ENCODE data around the gene ADH1B. TPM values are rescaled to one million over a fixed set of nuclear protein-coding genes. Genes with fewer than 3 reads are reported as not detected.

Gene ADH1B
- total and polyA plus RNA-seq, 10 of the 15 experiments (the other 5 are each of a cell fraction or from before 2014, with no cell fraction given): 1.3 TPM; not detected in 9

DNA sequence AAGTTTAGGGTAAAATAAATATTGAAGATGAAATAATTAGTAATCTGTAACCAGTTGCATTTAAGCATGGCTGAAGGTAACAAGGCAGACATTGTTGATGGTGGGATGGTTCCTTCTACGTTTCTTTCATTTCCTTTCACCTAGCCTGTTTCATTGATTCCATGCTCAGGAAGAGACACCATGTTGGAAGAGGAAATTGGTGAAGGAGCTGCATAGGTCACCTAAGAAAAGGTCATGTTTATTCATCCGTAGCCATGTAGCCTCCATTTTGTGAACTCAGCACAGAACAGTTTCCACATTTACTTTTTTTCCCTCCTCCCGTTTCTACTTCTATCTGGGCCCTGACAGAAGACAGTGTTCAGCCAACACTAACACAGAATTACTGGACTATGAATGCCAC, 3.8 kb downstream of the ADH1B start:
- no peaks in the 10 kb centered on the region for H4K20me1 ChIP-seq (ENCODE audit: control insufficient read depth, insufficient read depth)
- no peaks in the 10 kb centered on the region for H3K36me3 ChIP-seq (ENCODE audit: control insufficient read depth in 2 of 2, insufficient read depth in 2 of 2, low read length in 1 of 2)
- CTCF ChIA-PET: no interaction called here
- no peak overlapping the region for H3K4me2 ChIP-seq (ENCODE audit: control insufficient read depth, insufficient read depth)
- WGBS (ENCODE audit: insufficient coverage, insufficient replicate concordance, low lambda C conversion rate, missing lambda C conversion rate): 0% methylated on average over 3 of the region's 3 CpGs
- H3K4me3 ChIP-seq: no peak overlapping the region
- no peak for DNase-seq (ENCODE audit: low read depth, low spot score)
- SMC1A ChIA-PET (ENCODE audit: uncharacterized antibody, unreplicated experiment): no interaction called here
- no peaks in the 10 kb centered on the region for H3K9me3 ChIP-seq (replicated peaks; ENCODE audit: control insufficient read depth, insufficient read depth, low read length)
- H3K4me1 ChIP-seq (ENCODE audit: control insufficient read depth, insufficient read depth, low read length): no peaks in the 10 kb centered on the region
- H3K9ac ChIP-seq (ENCODE audit: control insufficient read depth, insufficient read depth, low read length): no peak overlapping the region
- POLR2A ChIA-PET: no interaction called here
- no peak overlapping the region for H2AFZ ChIP-seq (ENCODE audit: control insufficient read depth, low read depth, low read length)
- no TSS peak for BruUV-seq (replicated peaks)
- in situ Hi-C loops (cut with MboI): no loop called here
- H3K79me2 ChIP-seq (ENCODE audit: control insufficient read depth, insufficient read depth, low read length): no peaks in the 10 kb centered on the region
- intact Hi-C loops (cut with micrococcal nuclease; ENCODE audit: unreplicated experiment): no loop called here
- no peak for FAIRE-seq
- H3K27me3 ChIP-seq (replicated peaks in 1 of 2; ENCODE audit: control insufficient read depth in 2 of 2, insufficient read depth in 2 of 2, low read length in 1 of 2): no peaks in the 10 kb centered on the region
- no peak overlapping the region for H3K27ac ChIP-seq (ENCODE audit: control insufficient read depth, insufficient read depth)
- RAD21 ChIA-PET (ENCODE audit: unreplicated experiment): no interaction called here
- no peak for ATAC-seq
- TF ChIP-seq FOXM1 (IDR thresholded peaks at IDR 0.05; ENCODE audit: low read depth, low read length) (no peak), TARDBP (IDR thresholded peaks at IDR 0.05; ENCODE audit: borderline replicate concordance) (no peak), RELA (IDR thresholded peaks at IDR 0.05; ENCODE audit: borderline replicate concordance, partially characterized antibody) (no peak), MYC (IDR thresholded peaks at IDR 0.05; ENCODE audit: insufficient read depth, insufficient read length, insufficient replicate concordance, low read length, severe bottlenecking) (no peak), ELK1 (IDR thresholded peaks at IDR 0.05; ENCODE audit: low read depth, low read length) (no peak), E2F8 (IDR thresholded peaks at IDR 0.05; ENCODE audit: low read depth, partially characterized antibody) (no peak), CEBPZ (IDR thresholded peaks at IDR 0.05; ENCODE audit: low read depth, low read length) (no peak), POLR2AphosphoS5 (IDR thresholded peaks at IDR 0.05; ENCODE audit: low read length) (no peak), ZBTB40 (IDR thresholded peaks at IDR 0.05; ENCODE audit: borderline replicate concordance) (no peak), USF2 (IDR thresholded peaks at IDR 0.05; ENCODE audit: borderline replicate concordance, low read depth, low read length) (no peak)

Data from GM12878 (cell line).